ENCODE data around the gene PCDHB6.
"Not testable (repeated sequence)": the region's sequence is repeated elsewhere in the genome, so short reads cannot be mapped to it uniquely, and the experiment has no call there.

PCDHB6 gene

GRCh38 chr5:141149812-141150211 lies at the start of gene PCDHB6:
Gene PCDHB6, plus strand, starts transcription at chr5:141150057. Its CDS starts 201 bp downstream, at chr5:141150258.
- no peak for DNase-seq (ENCODE audit: low read depth, low spot score)

DNA sequence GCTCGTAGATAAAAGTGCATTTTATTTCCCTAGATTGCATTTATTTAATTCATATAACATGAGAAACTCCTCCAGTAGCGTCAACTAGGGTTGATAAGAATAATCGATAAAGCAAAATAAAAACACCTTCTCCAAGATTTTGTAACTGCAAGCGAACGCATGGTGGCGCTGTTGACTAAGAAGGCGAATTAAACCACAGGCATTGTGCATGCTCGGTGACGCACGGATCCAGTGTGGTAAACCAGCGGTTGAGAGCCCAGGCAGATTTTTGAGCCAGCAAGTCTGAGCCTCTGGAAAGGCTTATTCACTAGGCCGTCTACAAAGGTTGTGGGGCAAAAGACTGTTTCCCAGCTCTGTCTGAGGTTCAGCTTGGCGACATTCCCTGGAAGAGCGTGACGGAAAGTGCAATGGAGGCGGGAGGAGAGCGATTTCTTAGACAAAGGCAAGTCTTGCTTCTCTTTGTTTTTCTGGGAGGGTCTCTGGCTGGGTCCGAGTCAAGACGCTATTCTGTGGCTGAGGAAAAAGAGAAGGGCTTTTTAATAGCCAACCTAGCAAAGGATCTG lies 49.5 kb upstream of the PCDHB6 start, which contains the start of gene PCDHB3:
Gene PCDHB3, plus strand, starts transcription at position 231 of the 563 bp plus-strand sequence. Its CDS starts 177 bp downstream, at position 408.
- no peak for DNase-seq (ENCODE audit: low read depth, low spot score)

GRCh38 chr5:141101059-141101458 lies 48.8 kb upstream of the PCDHB6 start:
- DNase-seq (ENCODE audit: low read depth, low spot score) = no peak

- DNase-seq (ENCODE audit: low read depth, low spot score) = not testable (repeated sequence)
Observed at GRCh38 chr5:141102070-141102469, 47.8 kb upstream of the PCDHB6 start.

- not testable (repeated sequence) for DNase-seq (ENCODE audit: low read depth, low spot score)
Observed at GRCh38 chr5:141102471-141102870, 47.4 kb upstream of the PCDHB6 start.

DNA sequence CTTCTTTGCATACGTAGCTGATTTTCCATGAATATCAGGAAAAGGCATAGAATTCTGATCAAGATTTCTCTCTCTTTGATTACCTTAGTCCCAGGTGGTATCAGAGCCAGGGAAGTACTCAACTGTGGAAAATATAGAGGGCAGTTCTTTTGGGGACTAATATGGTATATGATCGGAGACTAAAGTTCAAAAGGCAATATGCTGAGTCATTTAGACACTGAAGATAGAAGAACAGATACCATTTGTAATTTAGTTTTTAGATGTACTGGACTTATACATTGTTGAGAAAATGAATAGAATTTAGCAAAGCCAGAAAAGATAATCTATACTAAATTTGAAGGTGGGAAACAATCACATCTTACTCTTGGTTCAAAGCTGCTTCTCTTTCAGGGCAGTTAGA lies 44.5 kb upstream of the PCDHB6 start:
- no peak for DNase-seq (ENCODE audit: low read depth, low spot score)

GRCh38 chr5:141119250-141119649 lies 30.6 kb upstream of the PCDHB6 start:
- DNase-seq (ENCODE audit: low read depth, low spot score) = no peak

- no peak for DNase-seq (ENCODE audit: low read depth, low spot score)
Observed at GRCh38 chr5:141121563-141121962, 28.3 kb upstream of the PCDHB6 start, which contains the start of gene PCDHB4. Gene PCDHB4, plus strand, starts transcription at chr5:141121818. Its CDS starts 181 bp downstream, at chr5:141121999.

- DNase-seq (ENCODE audit: low read depth, low spot score) = no peak
Observed at GRCh38 chr5:141121985-141122384, 27.9 kb upstream of the PCDHB6 start.

- DNase-seq (ENCODE audit: low read depth, low spot score) = not testable (repeated sequence)
Observed at GRCh38 chr5:141123396-141124135, 26.3 kb upstream of the PCDHB6 start.

DNA sequence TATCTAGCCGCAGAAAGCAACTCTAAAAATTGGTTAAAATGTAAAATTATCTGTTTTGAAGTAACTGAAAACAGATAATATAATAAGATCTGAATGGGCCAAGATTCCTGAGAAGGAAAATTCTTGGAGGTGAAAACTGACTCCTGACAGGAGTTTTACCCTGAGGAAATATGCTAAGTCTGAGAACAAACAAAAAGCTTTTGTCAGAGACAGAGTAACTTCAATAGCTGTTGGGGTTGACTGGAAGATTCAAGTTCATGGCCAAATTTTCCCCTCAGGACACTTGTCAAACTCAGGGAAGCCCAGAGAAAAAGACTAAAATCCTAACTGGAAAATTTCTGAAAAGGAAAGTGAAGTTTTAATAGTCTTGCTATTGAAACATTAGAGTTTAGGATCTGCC lies 22.6 kb upstream of the PCDHB6 start:
- DNase-seq (ENCODE audit: low read depth, low spot score) = no peak

- DNase-seq (ENCODE audit: low read depth, low spot score) = no peak
Observed at GRCh38 chr5:141135030-141135717, 14.7 kb upstream of the PCDHB6 start, which contains the start of gene PCDHB5. Gene PCDHB5, plus strand, starts transcription at chr5:141135206. Its CDS starts 229 bp downstream, at chr5:141135435.

GRCh38 chr5:141135718-141136266 lies 14.1 kb upstream of the PCDHB6 start:
- DNase-seq (ENCODE audit: low read depth, low spot score) = no peak

GRCh38 chr5:141137346-141137745 lies 12.5 kb upstream of the PCDHB6 start:
- not testable (repeated sequence) for DNase-seq (ENCODE audit: low read depth, low spot score)

DNA sequence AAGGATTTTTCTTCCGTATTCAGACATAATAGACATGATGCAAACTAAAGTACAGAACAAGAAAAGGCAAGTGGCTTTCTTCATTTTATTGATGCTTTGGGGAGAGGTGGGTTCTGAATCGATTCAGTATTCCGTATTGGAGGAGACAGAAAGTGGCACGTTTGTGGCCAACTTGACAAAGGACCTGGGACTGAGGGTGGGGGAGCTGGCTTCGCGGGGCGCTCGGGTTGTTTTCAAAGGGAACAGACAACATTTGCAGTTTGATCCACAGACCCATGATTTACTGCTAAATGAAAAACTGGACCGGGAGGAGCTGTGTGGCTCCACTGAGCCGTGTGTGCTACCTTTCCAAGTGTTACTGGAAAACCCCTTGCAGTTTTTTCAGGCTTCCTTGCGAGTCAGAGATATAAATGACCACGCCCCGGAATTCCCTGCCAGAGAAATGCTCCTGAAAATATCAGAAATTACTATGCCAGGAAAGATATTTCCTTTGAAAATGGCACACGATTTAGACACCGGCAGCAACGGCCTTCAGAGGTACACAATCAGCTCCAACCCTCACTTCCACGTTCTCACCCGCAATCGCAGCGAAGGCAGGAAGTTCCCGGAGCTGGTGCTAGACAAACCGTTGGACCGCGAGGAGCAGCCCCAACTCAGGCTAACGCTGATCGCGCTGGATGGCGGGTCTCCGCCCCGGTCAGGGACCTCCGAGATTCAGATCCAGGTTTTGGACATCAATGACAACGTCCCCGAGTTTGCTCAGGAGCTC lies 551 bp downstream of the PCDHB6 start:
- DNase-seq (ENCODE audit: low read depth, low spot score) = no peak

- no peak for DNase-seq (ENCODE audit: low read depth, low spot score)
Observed at GRCh38 chr5:141150993-141151325, 1.1 kb downstream of the PCDHB6 start.

- DNase-seq (ENCODE audit: low read depth, low spot score) = not testable (repeated sequence)
Observed at GRCh38 chr5:141151632-141152031, 1.8 kb downstream of the PCDHB6 start.

DNA sequence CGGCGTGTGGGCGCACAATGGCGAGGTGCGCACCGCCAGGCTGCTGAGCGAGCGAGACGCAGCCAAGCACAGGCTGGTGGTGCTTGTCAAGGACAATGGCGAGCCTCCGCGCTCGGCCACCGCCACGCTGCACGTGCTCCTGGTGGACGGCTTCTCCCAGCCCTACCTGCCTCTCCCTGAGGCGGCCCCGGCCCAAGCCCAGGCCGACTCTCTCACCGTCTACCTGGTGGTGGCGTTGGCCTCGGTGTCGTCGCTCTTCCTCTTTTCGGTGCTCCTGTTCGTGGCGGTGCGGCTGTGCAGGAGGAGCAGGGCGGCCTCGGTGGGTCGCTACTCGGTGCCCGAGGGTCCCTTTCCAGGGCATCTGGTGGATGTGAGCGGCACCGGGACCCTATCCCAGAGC lies 2.2 kb downstream of the PCDHB6 start:
- not testable (repeated sequence) for DNase-seq (ENCODE audit: low read depth, low spot score)

DNA sequence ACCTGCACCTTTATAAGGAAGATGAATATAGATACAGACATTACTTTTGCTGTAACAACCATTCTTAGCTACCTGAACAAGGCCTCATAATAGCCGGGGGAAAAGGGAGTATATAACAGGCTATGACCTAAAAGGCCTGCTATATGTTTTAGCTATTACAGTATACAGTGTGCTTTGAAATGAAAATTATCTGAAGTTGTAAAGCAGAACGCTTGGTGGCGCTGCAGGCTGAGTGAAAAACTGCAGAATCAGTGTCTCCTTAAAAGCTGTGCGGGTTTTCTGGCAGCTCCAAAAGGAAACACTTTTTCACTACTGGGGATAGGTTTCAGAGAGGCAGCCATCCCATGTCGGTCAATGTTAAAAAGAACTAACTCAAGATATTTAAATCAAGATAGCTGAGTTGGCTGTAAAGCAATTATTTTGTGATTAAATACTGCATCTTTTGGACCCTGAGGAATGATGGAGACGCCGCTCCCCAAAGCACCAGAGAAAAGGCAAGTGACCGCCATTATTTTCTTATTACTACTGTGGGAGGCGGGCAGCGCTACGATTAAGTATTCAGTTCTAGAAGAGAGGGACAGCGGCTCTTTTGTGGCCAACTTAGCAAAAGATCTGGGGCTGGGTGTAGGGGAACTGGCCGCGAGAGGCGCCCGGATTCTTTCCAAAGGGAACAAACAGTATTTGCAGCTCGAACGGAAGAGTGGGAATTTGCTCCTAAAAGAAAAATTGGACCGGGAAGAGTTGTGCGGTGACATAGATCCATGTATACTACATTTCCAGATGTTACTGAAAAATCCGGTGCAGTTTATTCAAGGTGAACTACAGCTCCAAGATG lies 5.9 kb downstream of the PCDHB6 start:
- DNase-seq (ENCODE audit: low read depth, low spot score) = no peak

GRCh38 chr5:141157356-141157755 lies 7.5 kb downstream of the PCDHB6 start:
- not testable (repeated sequence) for DNase-seq (ENCODE audit: low read depth, low spot score)

All from brain pericyte (primary cell).